Bronchial epithelial cell (primary cell): Measurements from ENCODE around the gene ABCA2. TPM values are rescaled to one million over a fixed set of nuclear protein-coding genes. Genes with fewer than 3 reads are reported as not detected.

Experiments used
- DNase-seq: peaks from one replicate; pipeline ENCODE4 v3.0.0-alpha.2; 2010; ENCODE audit warnings: low read depth
- FAIRE-seq: peaks from 2 replicates; lab custom pipeline; 2011; peaks lifted over from hg19 to GRCh38; lab: Jason Lieb, UNC
- H3K27me3 ChIP-seq: 2 replicates; pipeline ENCODE4 v1.5.1; 2011; ENCODE audit warnings: low read length; ENCODE audit not compliant: control insufficient read depth, insufficient read depth
- H3K36me3 ChIP-seq: 2 replicates; pipeline ENCODE4 v1.5.1; 2011; ENCODE audit warnings: low read length; ENCODE audit not compliant: control insufficient read depth, insufficient read depth
- H3K4me3 ChIP-seq: 2 replicates; pipeline ENCODE4 v1.5.1; 2011; ENCODE audit warnings: mild to moderate bottlenecking, low read depth, low read length, control low read depth
- total RNA-seq: library from RNA; depleted of rRNA; stranded (reverse); fragments of >200 nt; gene quantifications from 2 replicates; pipeline ENCODE4 v1.2.1, GENCODE V29; 2014
- TF ChIP-seq, protein P1 (sequence below): IDR thresholded peaks from 2 replicates; pipeline ENCODE4 v1.5.1; 2011; ENCODE audit warnings: mild to moderate bottlenecking, moderate library complexity, low read length, control low read depth, inconsistent platforms; ENCODE audit not compliant: insufficient read depth, severe bottlenecking

The ABCA2 gene
- total RNA-seq, 1 donor from 2014 or later = 5.5 TPM

- H3K4me3 ChIP-seq = no peak overlapping the region
- H3K27me3 ChIP-seq = no peaks in the 10 kb centered on the region
- FAIRE-seq (no peak), DNase-seq (no peak)
- TF ChIP-seq, protein P1, sequence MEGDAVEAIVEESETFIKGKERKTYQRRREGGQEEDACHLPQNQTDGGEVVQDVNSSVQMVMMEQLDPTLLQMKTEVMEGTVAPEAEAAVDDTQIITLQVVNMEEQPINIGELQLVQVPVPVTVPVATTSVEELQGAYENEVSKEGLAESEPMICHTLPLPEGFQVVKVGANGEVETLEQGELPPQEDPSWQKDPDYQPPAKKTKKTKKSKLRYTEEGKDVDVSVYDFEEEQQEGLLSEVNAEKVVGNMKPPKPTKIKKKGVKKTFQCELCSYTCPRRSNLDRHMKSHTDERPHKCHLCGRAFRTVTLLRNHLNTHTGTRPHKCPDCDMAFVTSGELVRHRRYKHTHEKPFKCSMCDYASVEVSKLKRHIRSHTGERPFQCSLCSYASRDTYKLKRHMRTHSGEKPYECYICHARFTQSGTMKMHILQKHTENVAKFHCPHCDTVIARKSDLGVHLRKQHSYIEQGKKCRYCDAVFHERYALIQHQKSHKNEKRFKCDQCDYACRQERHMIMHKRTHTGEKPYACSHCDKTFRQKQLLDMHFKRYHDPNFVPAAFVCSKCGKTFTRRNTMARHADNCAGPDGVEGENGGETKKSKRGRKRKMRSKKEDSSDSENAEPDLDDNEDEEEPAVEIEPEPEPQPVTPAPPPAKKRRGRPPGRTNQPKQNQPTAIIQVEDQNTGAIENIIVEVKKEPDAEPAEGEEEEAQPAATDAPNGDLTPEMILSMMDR = no peak
- H3K36me3 ChIP-seq = peaks cover 6% of the 10 kb centered on the region
These were observed 18.8 kb downstream of the ABCA2 start for GRCh38 chr9:137009217-137009616.

GRCh38 chr9:137008312-137008711, 19.7 kb downstream of the ABCA2 start:
- TF ChIP-seq, protein P1 = no peak
- Histone ChIP-seq H3K27me3 (no peaks in the 10 kb centered on the region), H3K4me3 (no peak overlapping the region), H3K36me3 (peaks cover 5% of the 10 kb centered on the region)
- FAIRE-seq (no peak), DNase-seq (no peak)

GRCh38 chr9:137007816-137008270, 20.2 kb downstream of the ABCA2 start:
- no peaks in the 10 kb centered on the region for H3K27me3 ChIP-seq

GRCh38 chr9:137007108-137007815, 20.8 kb downstream of the ABCA2 start:
- TF ChIP-seq, protein P1 = no peak
- Histone ChIP-seq H3K4me3 (no peak overlapping the region), H3K27me3 (no peaks in the 10 kb centered on the region), H3K36me3 (peaks cover 4% of the 10 kb centered on the region)
- DNase-seq = no peak
- FAIRE-seq = no peak

More at GRCh38 chr9:137007816-137008270, 20.2 kb downstream of the ABCA2 start:
- Histone ChIP-seq H3K36me3 (peaks cover 5% of the 10 kb centered on the region), H3K4me3 (no peak overlapping the region)
- TF ChIP-seq, protein P1 = no peak
- DNase-seq (no peak), FAIRE-seq (no peak)

- H3K27me3 ChIP-seq = no peaks in the 10 kb centered on the region
- no peak for DNase-seq
- H3K36me3 ChIP-seq = peaks cover 2% of the 10 kb centered on the region
- TF ChIP-seq, protein P1 = no peak
- H3K4me3 ChIP-seq = no peak overlapping the region
- FAIRE-seq = no peak
These were observed 21.7 kb downstream of the ABCA2 start for GRCh38 chr9:137006116-137007003.
